ENCODE data around the gene UGGT2. TPM values are rescaled to one million over a fixed set of nuclear protein-coding genes. Genes with fewer than 3 reads are reported as not detected.

Gene UGGT2
- total RNA-seq, 4 donors from 2014 or later, result 7.7 to 35.3 (median 11.1) TPM

DNA sequence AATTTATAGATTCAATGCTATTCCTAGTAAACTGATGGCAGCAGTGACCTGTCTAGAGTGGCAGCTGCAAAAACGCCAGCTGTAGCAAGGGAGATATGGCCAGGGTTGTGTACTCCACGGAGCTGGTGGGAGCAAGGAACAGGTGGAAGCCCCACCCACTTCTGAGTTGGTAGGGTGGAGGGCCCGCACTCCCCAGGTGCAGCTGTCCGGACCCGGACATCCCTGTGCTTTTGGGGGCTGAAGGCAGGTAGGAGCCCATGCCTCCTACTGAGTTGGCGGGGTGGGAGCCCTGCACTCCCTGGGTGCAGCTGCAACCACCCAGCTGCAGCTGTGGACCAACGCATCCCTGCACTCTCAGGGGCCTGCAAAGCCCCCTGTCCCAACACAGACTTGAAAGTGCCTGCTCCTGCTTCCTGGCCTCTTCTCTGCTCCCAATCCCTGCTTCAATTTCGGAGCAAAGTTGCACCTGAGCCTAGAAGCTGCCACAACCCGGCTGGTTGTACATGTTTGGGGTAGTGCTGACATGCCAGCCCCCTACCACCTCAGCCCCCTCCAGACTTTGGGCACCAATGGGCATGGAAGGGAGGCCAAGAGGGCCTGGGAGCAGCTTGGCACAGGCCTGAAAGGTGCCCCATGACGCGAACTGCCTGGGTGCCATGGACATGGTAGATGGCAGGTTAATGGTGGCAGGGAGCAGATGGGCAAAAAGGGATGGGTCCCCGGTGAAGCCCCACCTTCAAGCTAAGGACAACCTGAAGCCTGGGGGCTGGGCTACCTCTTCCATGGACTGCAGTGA is 19.8 kb downstream of the UGGT2 start:
- no peaks in the 10 kb centered on the region for H3K27me3 ChIP-seq
- no peak overlapping the region for H3K4me3 ChIP-seq
- H3K27ac ChIP-seq, result no peak overlapping the region
- DNase-seq, result no peak
- WGBS, 2 donors, result 90 to 95% methylated on average over 2 to 9 of the region's 12 CpGs
- H3K4me1 ChIP-seq, result no peaks in the 10 kb centered on the region
- intact Hi-C loops (cut with DNase I), result no loop called here
- no peak for TF ChIP-seq POLR2A (IDR thresholded peaks at IDR 0.05)
- TF ChIP-seq CTCF (IDR thresholded peaks at IDR 0.05), result no peak
- peaks cover 0 to 4% (median 0%) of the 10 kb centered on the region in 3 donors for H3K36me3 ChIP-seq
- H3K9me3 ChIP-seq, result no peaks in the 10 kb centered on the region

DNA sequence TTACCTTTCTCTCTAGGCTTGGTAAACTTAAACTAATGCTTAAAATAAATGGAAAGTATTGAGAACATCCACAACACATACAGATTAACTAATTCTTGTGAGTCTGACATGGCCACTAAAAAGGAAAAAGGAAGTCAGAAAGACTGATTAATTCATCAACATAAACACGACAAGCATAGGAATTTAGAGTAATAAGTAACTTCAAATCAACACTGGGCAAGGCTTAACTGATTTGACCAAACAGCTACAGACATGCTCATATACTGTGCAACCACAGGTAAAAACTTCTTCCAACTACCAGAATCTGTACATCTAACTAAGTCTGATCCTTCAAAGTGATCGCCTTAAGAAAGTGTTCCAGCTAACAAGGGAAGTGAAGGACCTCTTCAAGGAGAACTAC is 20.5 kb downstream of the UGGT2 start:
- DNase-seq, result no peak
- TF ChIP-seq CTCF (IDR thresholded peaks at IDR 0.05) (no peak), POLR2A (IDR thresholded peaks at IDR 0.05) (no peak)
- no peak overlapping the region for H3K27ac ChIP-seq
- no peaks in the 10 kb centered on the region for H3K4me1 ChIP-seq
- H3K27me3 ChIP-seq, result no peaks in the 10 kb centered on the region
- intact Hi-C loops (cut with DNase I), result no loop called here
- no peak overlapping the region for H3K4me3 ChIP-seq
- peaks cover 0 to 4% (median 0%) of the 10 kb centered on the region in 3 donors for H3K36me3 ChIP-seq
- H3K9me3 ChIP-seq, result no peaks in the 10 kb centered on the region
- WGBS, 2 donors, result 64 to 71% methylated on average over 2 of the region's 2 CpGs

DNA sequence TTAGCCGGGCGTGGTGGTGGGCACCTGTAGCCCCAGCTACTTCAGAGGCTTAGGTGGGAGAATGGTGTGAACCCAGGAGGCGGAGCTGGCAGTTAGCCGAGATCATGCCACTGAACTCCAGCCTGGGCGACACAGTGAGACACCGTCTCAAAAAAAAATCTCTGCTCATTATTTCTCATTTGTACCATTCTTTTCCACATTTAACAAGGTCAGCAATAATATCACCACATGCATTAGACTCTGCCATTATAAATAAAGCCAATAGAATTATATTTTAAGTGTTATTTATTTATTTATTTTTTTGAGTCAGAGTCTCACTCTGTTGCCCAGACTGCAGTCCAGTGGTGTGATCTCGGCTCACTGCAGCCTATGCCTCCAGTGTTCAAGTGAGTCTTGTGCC is 24.2 kb downstream of the UGGT2 start:
- H3K36me3 ChIP-seq, result peaks cover 0 to 4% (median 0%) of the 10 kb centered on the region in 3 donors
- no peak overlapping the region for H3K27ac ChIP-seq
- H3K4me3 ChIP-seq, result no peak overlapping the region
- no peaks in the 10 kb centered on the region for H3K9me3 ChIP-seq
- H3K27me3 ChIP-seq, result no peaks in the 10 kb centered on the region
- intact Hi-C loops (cut with DNase I), result no loop called here
- peaks cover 0 to 13% (median 0%) of the 10 kb centered on the region in 3 donors for H3K4me1 ChIP-seq
- WGBS, 2 donors, result 94 to 96% methylated on average over 7 of the region's 7 CpGs
- DNase-seq, result no peak
- no peak for TF ChIP-seq CTCF (IDR thresholded peaks at IDR 0.05)
- TF ChIP-seq POLR2A (IDR thresholded peaks at IDR 0.05), result no peak

GRCh38 chr13:96027496-96027895 is 25.7 kb downstream of the UGGT2 start:
- Histone ChIP-seq H3K4me3 (no peak overlapping the region), H3K9me3 (no peaks in the 10 kb centered on the region), H3K27me3 (no peaks in the 10 kb centered on the region), H3K4me1 (peaks cover 0 to 13% (median 0%) of the 10 kb centered on the region in 3 donors), H3K36me3 (peaks cover 0 to 4% (median 0%) of the 10 kb centered on the region in 3 donors), H3K27ac (no peak overlapping the region)
- no peak for TF ChIP-seq CTCF (IDR thresholded peaks at IDR 0.05)
- no peak for TF ChIP-seq POLR2A (IDR thresholded peaks at IDR 0.05)
- no peak for DNase-seq
- intact Hi-C loops (cut with DNase I), result no loop called here
- WGBS, 2 donors, result 97 to 100% methylated on average over 2 of the region's 2 CpGs

- DNase-seq, result no peak
- TF ChIP-seq CTCF (IDR thresholded peaks at IDR 0.05) (no peak), POLR2A (IDR thresholded peaks at IDR 0.05) (no peak)
Measured at GRCh38 chr13:96025283-96025682, 27.9 kb downstream of the UGGT2 start.

More at GRCh38 chr13:96025283-96025682, 27.9 kb downstream of the UGGT2 start:
- H3K4me1 ChIP-seq, result peaks cover 0 to 13% (median 0%) of the 10 kb centered on the region in 3 donors
- H3K27me3 ChIP-seq, result no peaks in the 10 kb centered on the region
- intact Hi-C loops (cut with DNase I), result no loop called here
- H3K27ac ChIP-seq, result no peak overlapping the region
- H3K4me3 ChIP-seq, result no peak overlapping the region
- no peaks in the 10 kb centered on the region for H3K9me3 ChIP-seq
- peaks cover 0 to 4% (median 0%) of the 10 kb centered on the region in 3 donors for H3K36me3 ChIP-seq

Data from esophagus squamous epithelium (tissue), 5 donors.